Upper lobe of right lung (tissue), 1 donor: ENCODE results near the gene KDM4C. TPM values are rescaled to one million over a fixed set of nuclear protein-coding genes. Genes with fewer than 3 reads are reported as not detected.

Experiments used
- ATAC-seq: fragments of 200-7000 bp; cut with Tn5 transposase; one replicate; pipeline ENCODE4 v1.9.1; 2020; ENCODE audit warnings: mild to moderate bottlenecking, moderate library complexity
- DNase-seq: peaks from one replicate; pipeline ENCODE4 v3.0.0-alpha.2; 2020
- H3K27ac ChIP-seq: fragments of 200-600 bp; one replicate; pipeline ENCODE4 v1.8.0; 2022
- H3K27me3 ChIP-seq: fragments of 200-600 bp; one replicate; pipeline ENCODE4 v1.8.0; 2022; ENCODE audit warnings: mild to moderate bottlenecking
- H3K36me3 ChIP-seq: fragments of 200-600 bp; one replicate; pipeline ENCODE4 v1.8.0; 2022
- H3K4me1 ChIP-seq: fragments of 200-600 bp; one replicate; pipeline ENCODE4 v1.8.0; 2022
- H3K4me3 ChIP-seq: fragments of 200-600 bp; one replicate; pipeline ENCODE4 v1.8.0; 2022; ENCODE audit warnings: mild to moderate bottlenecking
- H3K9me3 ChIP-seq: fragments of 200-600 bp; one replicate; pipeline ENCODE4 v1.8.0; 2022
- CTCF ChIP-seq: fragments of 200-600 bp; IDR thresholded peaks from one replicate; pipeline ENCODE4 v1.8.0; 2022; ENCODE audit warnings: antibody characterized with exemption
- intact Hi-C: fragments of 100-400 bp; cut with DNase I; formaldehyde crosslinking; loops from one replicate; pipeline ENCODE4 v1.11.0; 2022
- total RNA-seq: library from RNA; stranded (reverse); fragmentation: NEBNext Ultra II Directional; extraction: Animal tissue kit (Norgen Biotek cat#: 25700); gene quantifications from one replicate; pipeline ENCODE4 v1.2.1, GENCODE V29; 2021
- donor health status: DM: no; HTN: yes; CAD: no; lungs with severe emphysema.

The KDM4C gene
- total RNA-seq, 1 donor from 2014 or later = 37.2 TPM

GRCh38 chr9:7003861-7004260 is 246.1 kb downstream of the KDM4C start:
- no peak for ATAC-seq
- Histone ChIP-seq H3K36me3 (peaks cover 15% of the 10 kb centered on the region), H3K27me3 (no peaks in the 10 kb centered on the region), H3K27ac (no peak overlapping the region), H3K4me3 (no peak overlapping the region), H3K4me1 (no peaks in the 10 kb centered on the region), H3K9me3 (no peaks in the 10 kb centered on the region)
- no peak for TF ChIP-seq CTCF
- no peak for DNase-seq
- intact Hi-C loops = no loop called here

GRCh38 chr9:7006417-7006816 is 248.6 kb downstream of the KDM4C start:
- H3K4me3 ChIP-seq = no peak overlapping the region
- peaks cover 19% of the 10 kb centered on the region for H3K36me3 ChIP-seq
- DNase-seq = no peak
- H3K4me1 ChIP-seq = no peaks in the 10 kb centered on the region
- no peak overlapping the region for H3K27ac ChIP-seq
- H3K9me3 ChIP-seq = no peaks in the 10 kb centered on the region
- intact Hi-C loops = no loop called here
- no peak for TF ChIP-seq CTCF
- H3K27me3 ChIP-seq = no peaks in the 10 kb centered on the region
- ATAC-seq = no peak

- Histone ChIP-seq H3K27me3 (no peaks in the 10 kb centered on the region), H3K9me3 (no peaks in the 10 kb centered on the region), H3K36me3 (peaks cover 21% of the 10 kb centered on the region), H3K4me3 (no peak overlapping the region), H3K4me1 (no peaks in the 10 kb centered on the region), H3K27ac (no peak overlapping the region)
- intact Hi-C loops = no loop called here
- ATAC-seq = no peak
- DNase-seq = no peak
- TF ChIP-seq CTCF = no peak
Measured at GRCh38 chr9:7008411-7008810, 250.6 kb downstream of the KDM4C start.

GRCh38 chr9:7009065-7009464 is 251.3 kb downstream of the KDM4C start:
- no peak for TF ChIP-seq CTCF
- Histone ChIP-seq H3K27me3 (no peaks in the 10 kb centered on the region), H3K36me3 (peaks cover 28% of the 10 kb centered on the region), H3K27ac (no peak overlapping the region), H3K9me3 (no peaks in the 10 kb centered on the region), H3K4me1 (no peaks in the 10 kb centered on the region), H3K4me3 (no peak overlapping the region)
- DNase-seq = no peak
- no peak for ATAC-seq
- intact Hi-C loops = no loop called here

GRCh38 chr9:7011395-7012067 is 253.8 kb downstream of the KDM4C start:
- Histone ChIP-seq H3K27me3 (no peaks in the 10 kb centered on the region), H3K36me3 (peaks cover 38% of the 10 kb centered on the region), H3K4me1 (no peaks in the 10 kb centered on the region), H3K9me3 (no peaks in the 10 kb centered on the region), H3K27ac (no peak overlapping the region), H3K4me3 (no peak overlapping the region)
- ATAC-seq = peak; percentile 50
- DNase-seq = no peak
- intact Hi-C loops = no loop called here
- no peak for TF ChIP-seq CTCF

GRCh38 chr9:7027996-7028395 is 270.2 kb downstream of the KDM4C start:
- Histone ChIP-seq H3K9me3 (no peaks in the 10 kb centered on the region), H3K27ac (no peak overlapping the region), H3K4me1 (no peaks in the 10 kb centered on the region), H3K27me3 (no peaks in the 10 kb centered on the region), H3K36me3 (no peaks in the 10 kb centered on the region), H3K4me3 (no peak overlapping the region)
- DNase-seq = no peak
- ATAC-seq = no peak
- intact Hi-C loops = no loop called here
- TF ChIP-seq CTCF = no peak
